PC-9 (cell line): ENCODE measurements around the gene GPATCH3. TPM values are rescaled to one million over a fixed set of nuclear protein-coding genes. Genes with fewer than 3 reads are reported as not detected.

Experiments
- BruUV-seq: library from RNA; stranded (reverse); fragments of 400-500 nt; replicated peaks from 2 replicates; lab custom pipeline; 2021; lab: Mats Ljungman, UMichigan
- CTCF ChIA-PET: fragments of 300-600 bp; sonication (Branson Sonifier 250); formaldehyde crosslinking; loops from one replicate; lab custom pipeline; 2022; ENCODE audit warnings: antibody characterized with exemption; lab: Charles Lee
- POLR2A ChIA-PET: fragments of 300-600 bp; sonication (Branson Sonifier 250); formaldehyde crosslinking; loops from one replicate; lab custom pipeline; 2022; ENCODE audit warnings: antibody characterized with exemption; ENCODE audit not compliant: unreplicated experiment; lab: Charles Lee
- DNase-seq, 2 experiments: peaks; one replicate each; pipeline versions ENCODE4 v3.0.0 to v3.0.0-alpha.2; 2015 to 2022; ENCODE audit warnings: mixed read lengths in 1 of 2
- H2AFZ ChIP-seq: fragments of 200-600 bp; sonication (generic); 2 replicates; pipeline ENCODE4 v1.8.1; 2017; ENCODE audit warnings: antibody characterized with exemption
- H3F3A ChIP-seq: fragments of 200-600 bp; sonication (generic); 2 replicates; pipeline ENCODE4 v1.8.1; 2017; ENCODE audit warnings: antibody characterized with exemption, mild to moderate bottlenecking, low read depth; ENCODE audit not compliant: insufficient read depth
- H3K27ac ChIP-seq: fragments of 200-600 bp; sonication (generic); 2 replicates; pipeline ENCODE4 v1.6.1; 2016; ENCODE audit warnings: mixed run types
- H3K27me3 ChIP-seq: fragments of 200-600 bp; sonication (generic); 2 replicates; pipeline ENCODE4 v1.6.1; 2016; ENCODE audit warnings: low read depth, mixed run types; ENCODE audit not compliant: insufficient read depth
- H3K36me3 ChIP-seq: fragments of 200-600 bp; sonication (generic); 2 replicates; pipeline ENCODE4 v1.6.1; 2016; ENCODE audit warnings: low read depth, mixed run types
- H3K4me1 ChIP-seq: fragments of 200-600 bp; sonication (generic); replicated peaks from 2 replicates; pipeline ENCODE4 v1.6.1; 2016; ENCODE audit warnings: mixed run types; ENCODE audit not compliant: insufficient read depth
- H3K4me2 ChIP-seq: fragments of 200-600 bp; sonication (generic); 2 replicates; pipeline ENCODE4 v1.6.1; 2017; ENCODE audit warnings: mixed run types
- H3K4me3 ChIP-seq: fragments of 200-600 bp; sonication (generic); 2 replicates; pipeline ENCODE4 v1.6.1; 2016; ENCODE audit warnings: mixed run types
- H3K79me2 ChIP-seq: fragments of 200-600 bp; sonication (generic); 2 replicates; pipeline ENCODE4 v1.6.1; 2017; ENCODE audit warnings: low read depth, mixed run types
- H3K9me2 ChIP-seq: fragments of 200-600 bp; sonication (generic); 2 replicates; pipeline ENCODE4 v1.8.1; 2017; ENCODE audit warnings: mild to moderate bottlenecking; ENCODE audit not compliant: insufficient read depth
- H3K9me3 ChIP-seq: fragments of 200-600 bp; sonication (generic); 2 replicates; pipeline ENCODE4 v1.8.1; 2016; ENCODE audit warnings: low read depth; ENCODE audit not compliant: insufficient read depth
- H4K20me1 ChIP-seq: fragments of 200-600 bp; sonication (generic); 2 replicates; pipeline ENCODE4 v1.8.1; 2017; ENCODE audit not compliant: insufficient read depth
- EZH2 ChIP-seq: fragments of 200-600 bp; sonication (generic); IDR thresholded peaks from 2 replicates; pipeline ENCODE4 v1.8.0; 2017; ENCODE audit warnings: antibody characterized with exemption, low read depth
- intact Hi-C: fragments of 100-400 bp; cut with micrococcal nuclease; formaldehyde crosslinking; loops from one replicate; pipeline ENCODE4 v1.10.0; 2022; ENCODE audit not compliant: unreplicated experiment
- total RNA-seq: library from RNA; stranded (reverse); gene quantifications from 2 replicates; pipeline ENCODE4 v1.2.3, GENCODE V29; 2021
- TF ChIP-seq, protein P1 (sequence below): fragments of 200-600 bp; sonication (generic); conservative IDR thresholded peaks from 2 replicates; pipeline ENCODE4 v1.6.1; 2017; ENCODE audit warnings: mixed run types, antibody characterized with exemption, mild to moderate bottlenecking, moderate library complexity

GPATCH3 gene
- total RNA-seq, 1 experiment from 2014 or later: 13.1 TPM

DNA sequence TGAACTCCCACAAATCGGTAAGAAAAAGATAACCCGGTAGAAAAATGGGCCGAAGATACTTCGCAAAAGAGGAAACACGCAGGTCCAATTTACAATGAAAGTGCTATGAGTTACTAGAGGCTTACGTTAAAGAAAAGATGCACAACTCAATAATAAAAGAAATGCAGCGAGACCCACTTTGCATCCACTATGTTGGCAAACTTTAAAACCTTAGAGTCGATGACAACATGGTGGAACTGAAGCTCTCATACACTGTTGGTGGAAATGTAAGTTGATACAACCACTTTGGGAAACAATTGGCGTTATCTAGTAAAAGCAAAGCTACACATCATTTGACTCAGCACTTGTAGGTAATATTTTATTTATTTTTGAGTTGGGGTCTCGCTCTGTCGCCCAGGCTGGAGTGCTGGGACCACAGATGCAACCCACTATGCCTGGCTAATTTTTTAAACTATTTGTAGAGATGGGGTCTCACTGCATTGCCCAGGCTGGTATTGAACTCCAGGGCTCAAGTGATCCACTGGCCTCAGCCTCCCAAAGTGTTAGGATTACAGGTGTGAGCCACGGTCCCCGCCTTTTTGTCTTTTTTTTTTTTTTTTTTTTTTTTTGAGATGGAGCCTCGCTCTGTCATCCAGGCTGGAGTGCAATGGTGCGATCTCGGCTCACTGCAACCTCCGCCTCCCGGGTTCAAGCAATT is 696 bp upstream of the GPATCH3 start:
- Histone ChIP-seq H4K20me1 (no peaks in the 10 kb centered on the region), H3K9me3 (no peaks in the 10 kb centered on the region), H3F3A (peaks cover 13% of the 10 kb centered on the region; the same call in 1 of the 2 replicates), H3K36me3 (no peaks in the 10 kb centered on the region), H3K9me2 (no peaks in the 10 kb centered on the region), H3K4me1 (peaks cover 15% of the 10 kb centered on the region; the same call in 1 of the 2 replicates), H3K27ac (peak overlapping the region; percentile 81; the same call in 1 of the 2 replicates), H3K79me2 (peaks cover 22% of the 10 kb centered on the region), H3K4me2 (peak overlapping the region; percentile 84), H2AFZ (peak overlapping the region; percentile 91), H3K27me3 (no peaks in the 10 kb centered on the region), H3K4me3 (peak overlapping the region; percentile 88; the same call in 1 of the 2 replicates)
- ChIA-PET POLR2A (interaction anchor here (0.7 to 1.1 kb wide), 4 partner anchors 11 to 209 kb away, joined by 3 to 8 read pairs (median 5); partner anchors contain the start of gene GPN2), CTCF (interaction anchor here (0.6 kb wide), 1 partner anchor 303 kb away, joined by 3 read pairs; no protein-coding TSS in a partner anchor)
- BruUV-seq: TSS peak; percentile 82
- intact Hi-C loops: loop anchor here (2.0 kb wide), 1 partner anchor 20 kb away; the partner anchor contains the start of gene NUDC
- no peak for TF ChIP-seq EZH2
- TF ChIP-seq, protein P1, sequence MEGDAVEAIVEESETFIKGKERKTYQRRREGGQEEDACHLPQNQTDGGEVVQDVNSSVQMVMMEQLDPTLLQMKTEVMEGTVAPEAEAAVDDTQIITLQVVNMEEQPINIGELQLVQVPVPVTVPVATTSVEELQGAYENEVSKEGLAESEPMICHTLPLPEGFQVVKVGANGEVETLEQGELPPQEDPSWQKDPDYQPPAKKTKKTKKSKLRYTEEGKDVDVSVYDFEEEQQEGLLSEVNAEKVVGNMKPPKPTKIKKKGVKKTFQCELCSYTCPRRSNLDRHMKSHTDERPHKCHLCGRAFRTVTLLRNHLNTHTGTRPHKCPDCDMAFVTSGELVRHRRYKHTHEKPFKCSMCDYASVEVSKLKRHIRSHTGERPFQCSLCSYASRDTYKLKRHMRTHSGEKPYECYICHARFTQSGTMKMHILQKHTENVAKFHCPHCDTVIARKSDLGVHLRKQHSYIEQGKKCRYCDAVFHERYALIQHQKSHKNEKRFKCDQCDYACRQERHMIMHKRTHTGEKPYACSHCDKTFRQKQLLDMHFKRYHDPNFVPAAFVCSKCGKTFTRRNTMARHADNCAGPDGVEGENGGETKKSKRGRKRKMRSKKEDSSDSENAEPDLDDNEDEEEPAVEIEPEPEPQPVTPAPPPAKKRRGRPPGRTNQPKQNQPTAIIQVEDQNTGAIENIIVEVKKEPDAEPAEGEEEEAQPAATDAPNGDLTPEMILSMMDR: no peak
- no peak for DNase-seq

DNA sequence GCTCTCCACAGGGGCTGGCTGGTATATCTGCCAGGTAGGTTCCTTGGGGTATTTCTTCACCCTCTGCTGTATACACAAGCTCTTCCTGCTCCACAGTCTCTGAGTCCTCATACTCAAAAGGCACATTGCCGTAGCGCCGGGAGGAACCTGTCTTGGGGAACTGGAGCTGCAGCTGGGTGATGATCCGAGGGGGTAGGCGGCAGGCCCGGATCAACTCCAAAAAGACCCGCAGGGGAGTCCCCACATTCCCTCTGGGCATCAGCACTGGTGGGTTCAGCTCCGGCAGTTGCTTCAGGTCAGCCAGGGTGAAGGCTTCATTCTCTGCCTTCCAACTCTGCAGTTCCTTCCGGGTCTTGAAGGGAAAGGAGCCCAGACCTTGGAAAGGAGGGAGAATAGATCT is 2.9 kb downstream of the GPATCH3 start:
- BruUV-seq: no TSS peak
- POLR2A ChIA-PET: no interaction called here
- no peaks in the 10 kb centered on the region for H3K36me3 ChIP-seq

DNA sequence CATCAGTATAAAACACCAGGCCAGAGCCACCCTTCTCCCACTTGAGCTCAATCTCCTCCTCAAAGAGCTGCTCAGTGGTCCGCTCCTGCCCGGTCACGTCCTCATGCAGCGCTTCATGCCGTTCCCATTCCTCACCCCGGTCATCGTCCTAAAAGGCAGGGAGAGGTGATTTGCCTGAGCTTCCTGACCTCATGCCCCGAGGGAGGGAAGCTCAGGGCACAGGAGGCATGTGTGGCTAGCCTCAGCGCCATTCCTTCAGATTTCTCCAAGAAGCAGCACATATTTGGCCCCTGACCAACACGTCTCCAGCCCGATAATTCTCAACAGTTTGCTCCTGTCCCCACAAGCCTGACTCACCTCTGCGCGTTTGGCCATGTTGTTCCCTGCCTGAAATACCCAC is 6.0 kb downstream of the GPATCH3 start:
- CTCF ChIA-PET: no interaction called here
- TF ChIP-seq, protein P1: no peak
- no peak for TF ChIP-seq EZH2
- BruUV-seq: no TSS peak
- Histone ChIP-seq H3K27ac (no peak overlapping the region), H3K36me3 (no peaks in the 10 kb centered on the region), H2AFZ (no peak overlapping the region), H4K20me1 (no peaks in the 10 kb centered on the region), H3F3A (peaks cover 8% of the 10 kb centered on the region; the same call in 1 of the 2 replicates), H3K9me3 (no peaks in the 10 kb centered on the region), H3K79me2 (peaks cover 18% of the 10 kb centered on the region), H3K27me3 (no peaks in the 10 kb centered on the region), H3K4me1 (peaks cover 9% of the 10 kb centered on the region; the same call in 1 of the 2 replicates), H3K4me2 (no peak overlapping the region), H3K9me2 (no peaks in the 10 kb centered on the region), H3K4me3 (no peak overlapping the region)
- no peak for DNase-seq
- POLR2A ChIA-PET: interaction anchor here (0.5 kb wide), 1 partner anchor 372 kb away, joined by 3 read pairs; no protein-coding TSS in a partner anchor
- intact Hi-C loops: no loop called here

More for the DNA sequence above, 2.9 kb downstream of the GPATCH3 start:
- TF ChIP-seq, protein P1: no peak
- no peak for TF ChIP-seq EZH2
- peaks cover 22% of the 10 kb centered on the region for H3K79me2 ChIP-seq
- peaks cover 15% of the 10 kb centered on the region; the same call in 1 of the 2 replicates for H3K4me1 ChIP-seq
- no peak overlapping the region for H3K4me2 ChIP-seq
- CTCF ChIA-PET: interaction anchor here (0.7 kb wide), 1 partner anchor 773 kb away, joined by 4 read pairs; no protein-coding TSS in a partner anchor
- intact Hi-C loops: no loop called here
- H3K4me3 ChIP-seq: no peak overlapping the region
- no peaks in the 10 kb centered on the region for H3K9me3 ChIP-seq
- no peaks in the 10 kb centered on the region for H3K27me3 ChIP-seq
- no peaks in the 10 kb centered on the region for H4K20me1 ChIP-seq
- H3K27ac ChIP-seq: no peak overlapping the region
- no peak for DNase-seq
- H3F3A ChIP-seq: peaks cover 13% of the 10 kb centered on the region; the same call in 1 of the 2 replicates
- no peaks in the 10 kb centered on the region for H3K9me2 ChIP-seq
- H2AFZ ChIP-seq: no peak overlapping the region
